Esophagus squamous epithelium (tissue), 4 donors: ENCODE results near the gene TUBA1B.

ENCODE experiments used
- CTCF ChIP-seq, 6 experiments: fragments of 450-650 bp in 4 of 6; fragments of 200-600 bp in 2 of 6; sonication (generic) in 2 of 6; IDR thresholded peaks; one replicate each; pipeline ENCODE4 v1.5.1; 2016 to 2019; ENCODE audit warnings: antibody characterized with exemption in 6 of 6, mild to moderate bottlenecking in 4 of 6, moderate library complexity in 4 of 6
- POLR2A ChIP-seq, 4 donors: fragments of 450-650 bp; IDR thresholded peaks; one replicate each; pipeline ENCODE4 v1.6.1; 2017; ENCODE audit warnings: antibody characterized with exemption in 4 of 4, mild to moderate bottlenecking in 4 of 4, moderate library complexity in 3 of 4

GRCh38 chr12:49091056-49091835 lies 39.9 kb downstream of the TUBA1B start:
- TF ChIP-seq CTCF (IDR thresholded peaks at IDR 0.05) (no peak), POLR2A (IDR thresholded peaks at IDR 0.05) (no peak)
